Pancreas (tissue), 10 donors: ENCODE results near the gene ZNF473. TPM values are rescaled to one million over a fixed set of nuclear protein-coding genes. Genes with fewer than 3 reads are reported as not detected.

ENCODE experiments used
- ATAC-seq, 4 donors: fragments of 200-7000 bp; cut with Tn5 transposase; one replicate each; pipeline versions ENCODE4 v1.8.0 to v1.9.1; 2020; ENCODE audit warnings: mild to moderate bottlenecking in 4 of 4, moderate library complexity in 4 of 4
- DNase-seq, 6 donors: peaks; one replicate each; pipeline ENCODE4 v3.0.0-alpha.2; 2020
- FAIRE-seq: peaks from 2 replicates; lab custom pipeline; 2012; peaks lifted over from hg19 to GRCh38; lab: Jason Lieb, UNC
- H3K27ac ChIP-seq, 4 donors: fragments of 200-600 bp; sonication (generic); 1 replicate in 3 of 4; 2 replicates in 1 of 4; pipeline versions ENCODE4 v1.5.0 to v1.8.0; 2020
- H3K27me3 ChIP-seq, 4 donors: fragments of 200-600 bp; one replicate each; pipeline ENCODE4 v1.8.0; 2021
- H3K36me3 ChIP-seq, 3 donors: fragments of 200-600 bp; sonication (generic) in 1 of 3; one replicate each; pipeline versions ENCODE4 v1.5.0 to v1.8.0; 2020 to 2021
- H3K4me1 ChIP-seq, 3 donors: fragments of 200-600 bp; one replicate each; pipeline ENCODE4 v1.8.0; 2021
- H3K4me3 ChIP-seq, 4 donors: fragments of 200-600 bp; sonication (generic) in 2 of 4; one replicate each; pipeline versions ENCODE4 v1.5.0 to v1.8.0; 2020 to 2021
- H3K9me3 ChIP-seq, 4 donors: fragments of 200-600 bp; one replicate each; pipeline ENCODE4 v1.8.0; 2021
- CTCF ChIP-seq, 4 donors: fragments of 200-600 bp; sonication (generic) in 3 of 4; IDR thresholded peaks; one replicate each; pipeline versions ENCODE4 v1.5.0 to v1.8.0; 2021; ENCODE audit warnings: antibody characterized with exemption in 4 of 4
- WGBS, 2 donors: extraction: QIAGEN DNeasy Blood & Tissue Kit; methylation state at CpG; one replicate each; pipeline ENCODE4 v1.1.7; 2013; 5-methylcytosine and 5-hydroxymethylcytosine counted together
- intact Hi-C, 3 donors: fragments of 100-400 bp; cut with DNase I; formaldehyde crosslinking; loops; one replicate each; pipeline versions ENCODE4 v1.11.1 to v1.14.2; 2022
- polyA plus RNA-seq, 2 donors: library from polyadenylated mRNA; stranded (reverse); fragments of 200-250 nt; gene quantifications; one replicate each; pipeline ENCODE4 v1.2.3, GENCODE V29; 2013
- total RNA-seq, 6 donors: library from RNA; stranded (reverse); fragmentation: NEBNext Ultra II Directional in 4 of 6; extraction: Animal tissue kit (Norgen Biotek cat#: 25700) in 4 of 6; gene quantifications; one replicate each; pipeline versions ENCODE4 v1.2.1 to v1.2.4, GENCODE V29; 2021 to 2023
- donor health status: healthy with polysubstance abuse.
- donor health status: DM: no; HTN: no; CAD: no; lungs with moderate emphysema.
- donor health status: DM: no; HTN: no; CAD: no.
- donor health status: control.
- donor health status: control.
- donor health status: Bipolar disorder and iron deficiency.
- donor health status: DM: yes; HTN: yes; CAD: no.
- donor health status: DM: no; HTN: no; CAD: no.
- donor health status: DM: no; HTN: no; CAD: no.
- donor health status: DM: yes; HTN: yes; CAD: no.

The ZNF473 gene
- total and polyA plus RNA-seq, 8 donors: 1.9 to 6.3 (median 3.9) TPM

GRCh38 chr19:49999371-50000010 is 26.3 kb upstream of the ZNF473 start:
- WGBS, 2 donors: 68 to 75% methylated on average over 6 of the region's 6 CpGs
- TF ChIP-seq CTCF (IDR thresholded peaks at IDR 0.05): no peak
- H3K9me3 ChIP-seq: no peaks in the 10 kb centered on the region
- H3K4me3 ChIP-seq: no peak overlapping the region
- intact Hi-C loops: no loop called here
- FAIRE-seq: no peak
- no peak for DNase-seq
- no peak overlapping the region for H3K27ac ChIP-seq
- H3K4me1 ChIP-seq: no peaks in the 10 kb centered on the region
- no peak for ATAC-seq
- H3K36me3 ChIP-seq: peaks cover 0 to 57% (median 15%) of the 10 kb centered on the region in 3 donors
- no peaks in the 10 kb centered on the region for H3K27me3 ChIP-seq

DNA sequence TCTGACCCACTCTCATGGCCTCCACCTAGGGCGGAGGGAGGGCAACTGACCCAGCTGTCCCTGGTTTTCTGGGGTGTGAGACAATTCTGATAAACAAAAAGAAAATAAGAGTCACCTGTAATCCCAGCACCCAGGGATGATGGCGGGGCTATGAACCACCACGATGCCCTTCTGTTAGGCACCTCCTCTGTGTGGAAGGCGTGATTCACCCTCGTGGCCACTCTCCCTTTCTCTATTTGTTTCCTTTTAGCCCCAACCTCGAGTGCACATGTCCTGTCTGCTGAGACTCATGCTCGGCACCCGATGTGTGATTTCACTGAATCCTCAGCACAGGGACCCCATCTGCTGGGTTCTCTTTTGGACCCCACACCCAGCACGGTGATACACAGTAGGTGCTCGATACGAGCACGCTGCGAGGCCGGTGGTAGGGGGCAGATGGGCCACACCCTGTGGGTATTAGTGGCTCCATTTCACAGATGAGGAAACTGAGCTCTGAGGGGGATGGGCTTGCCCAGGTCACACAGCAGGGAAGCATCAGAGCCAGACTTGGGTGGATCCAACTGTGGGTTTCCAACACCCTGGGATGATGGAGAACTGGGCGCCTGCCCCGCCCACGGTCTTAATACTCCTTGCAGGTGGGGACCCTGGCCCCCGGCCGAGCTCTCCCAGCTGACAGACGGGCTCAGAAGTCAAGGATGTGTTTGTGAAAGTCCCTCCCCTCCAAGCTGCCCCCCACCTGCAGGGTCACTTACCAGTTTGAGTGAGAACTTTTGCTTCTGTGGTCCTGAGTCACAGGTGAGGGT is 25.6 kb upstream of the ZNF473 start:
- 90 to 93% methylated on average over 20 of the region's 20 CpGs for WGBS, 2 donors
- Histone ChIP-seq H3K9me3 (no peaks in the 10 kb centered on the region), H3K27ac (no peak overlapping the region), H3K36me3 (peaks cover 0 to 49% (median 11%) of the 10 kb centered on the region in 3 donors), H3K27me3 (no peaks in the 10 kb centered on the region), H3K4me1 (no peaks in the 10 kb centered on the region), H3K4me3 (no peak overlapping the region)
- intact Hi-C loops: no loop called here
- DNase-seq (no peak), ATAC-seq (no peak), FAIRE-seq (no peak)
- no peak for TF ChIP-seq CTCF (IDR thresholded peaks at IDR 0.05)

DNA sequence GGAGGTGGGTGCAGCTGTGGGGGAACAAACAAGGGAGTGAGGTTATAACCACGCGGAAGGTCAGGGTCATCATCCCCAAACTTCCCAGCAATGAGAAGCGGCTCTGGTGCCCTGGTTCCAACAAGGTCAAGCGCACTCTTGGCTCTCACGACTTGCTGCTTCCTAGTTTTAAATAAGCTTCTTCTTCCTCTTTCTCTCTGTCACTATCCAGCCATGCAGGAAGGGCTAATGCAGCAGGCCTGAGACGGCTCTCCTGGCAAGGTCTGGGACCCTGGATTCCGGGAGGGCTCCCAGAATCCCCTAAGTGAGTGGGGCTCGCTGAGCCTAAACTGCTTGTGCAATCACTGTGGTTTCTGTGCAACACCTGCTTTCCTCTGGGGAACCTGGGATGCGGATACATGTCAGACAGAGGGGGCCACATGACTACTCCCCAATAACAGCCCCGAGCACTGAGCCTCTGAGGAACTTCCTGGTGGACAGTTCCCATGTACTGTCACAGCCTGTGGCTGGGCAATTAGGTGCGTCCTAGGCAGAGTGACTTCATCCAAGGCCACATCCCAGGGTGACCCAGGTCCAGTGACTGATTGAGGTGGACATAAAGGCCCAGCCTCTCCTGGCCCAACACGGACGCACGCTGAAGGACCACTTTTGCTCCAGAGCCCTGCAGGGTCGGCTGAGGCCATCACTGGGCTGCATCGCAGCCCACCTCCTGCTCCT is 24.8 kb upstream of the ZNF473 start:
- H3K27me3 ChIP-seq: no peaks in the 10 kb centered on the region
- no peak overlapping the region for H3K4me3 ChIP-seq
- peaks cover 0 to 46% (median 11%) of the 10 kb centered on the region in 3 donors for H3K36me3 ChIP-seq
- WGBS, 2 donors: 85 to 90% methylated on average over 16 of the region's 16 CpGs
- no peak overlapping the region for H3K27ac ChIP-seq
- ATAC-seq: no peak
- H3K9me3 ChIP-seq: no peaks in the 10 kb centered on the region
- no peaks in the 10 kb centered on the region for H3K4me1 ChIP-seq
- no peak for TF ChIP-seq CTCF (IDR thresholded peaks at IDR 0.05)
- DNase-seq: no peak
- intact Hi-C loops: no loop called here
- no peak for FAIRE-seq

GRCh38 chr19:50001775-50002174 is 24.0 kb upstream of the ZNF473 start:
- ATAC-seq (no peak), DNase-seq (no peak), FAIRE-seq (no peak)
- Histone ChIP-seq H3K4me1 (no peaks in the 10 kb centered on the region), H3K27ac (no peak overlapping the region), H3K27me3 (no peaks in the 10 kb centered on the region), H3K36me3 (peaks cover 0 to 44% (median 15%) of the 10 kb centered on the region in 3 donors), H3K9me3 (no peaks in the 10 kb centered on the region), H3K4me3 (no peak overlapping the region)
- intact Hi-C loops: no loop called here
- 90 to 94% methylated on average over 8 of the region's 8 CpGs for WGBS, 2 donors
- TF ChIP-seq CTCF (IDR thresholded peaks at IDR 0.05): no peak
